ENCODE data around the gene GABARAPL1.

GABARAPL1 gene

GRCh38 chr12:10251669-10252068 is 39.0 kb downstream of the GABARAPL1 start:
- no peak for DNase-seq
- Histone ChIP-seq H3K27me3 (ENCODE audit: insufficient read depth, low read depth, severe bottlenecking) (no peaks in the 10 kb centered on the region), H3K4me3 (ENCODE audit: low read depth, low read length) (no peak overlapping the region), H3K9me3 (ENCODE audit: severe bottlenecking) (no peaks in the 10 kb centered on the region), H3K27ac (no peak overlapping the region), H3K36me3 (no peaks in the 10 kb centered on the region)
- no peak for TF ChIP-seq CTCF (IDR thresholded peaks at IDR 0.05; ENCODE audit: low read depth, low read length)

- Histone ChIP-seq H3K36me3 (no peaks in the 10 kb centered on the region), H3K9me3 (ENCODE audit: severe bottlenecking) (no peaks in the 10 kb centered on the region), H3K4me3 (ENCODE audit: low read depth, low read length) (no peak overlapping the region), H3K27ac (no peak overlapping the region), H3K27me3 (ENCODE audit: insufficient read depth, low read depth, severe bottlenecking) (no peaks in the 10 kb centered on the region)
- no peak for TF ChIP-seq CTCF (IDR thresholded peaks at IDR 0.05; ENCODE audit: low read depth, low read length)
- no peak for DNase-seq
These were observed 39.5 kb downstream of the GABARAPL1 start for GRCh38 chr12:10252201-10252600.

- Histone ChIP-seq H3K9me3 (ENCODE audit: severe bottlenecking) (no peaks in the 10 kb centered on the region), H3K27ac (no peak overlapping the region), H3K27me3 (ENCODE audit: insufficient read depth, low read depth, severe bottlenecking) (no peaks in the 10 kb centered on the region), H3K4me3 (ENCODE audit: low read depth, low read length) (no peak overlapping the region), H3K36me3 (no peaks in the 10 kb centered on the region)
- DNase-seq = no peak
- TF ChIP-seq CTCF (IDR thresholded peaks at IDR 0.05; ENCODE audit: low read depth, low read length) = no peak
These were observed 43.4 kb downstream of the GABARAPL1 start for GRCh38 chr12:10256064-10256463.

- DNase-seq = no peak
- H3K9me3 ChIP-seq (ENCODE audit: severe bottlenecking) = no peaks in the 10 kb centered on the region
- no peaks in the 10 kb centered on the region for H3K36me3 ChIP-seq
- TF ChIP-seq CTCF (IDR thresholded peaks at IDR 0.05; ENCODE audit: low read depth, low read length) = no peak
- no peaks in the 10 kb centered on the region for H3K27me3 ChIP-seq (ENCODE audit: insufficient read depth, low read depth, severe bottlenecking)
- no peak overlapping the region for H3K4me3 ChIP-seq (ENCODE audit: low read depth, low read length)
- no peak overlapping the region for H3K27ac ChIP-seq
These were observed 48.2 kb downstream of the GABARAPL1 start for GRCh38 chr12:10260927-10261326.

GRCh38 chr12:10268037-10268436 is 55.4 kb downstream of the GABARAPL1 start:
- no peaks in the 10 kb centered on the region for H3K9me3 ChIP-seq (ENCODE audit: severe bottlenecking)
- peak; percentile 32 for DNase-seq
- no peaks in the 10 kb centered on the region for H3K36me3 ChIP-seq
- H3K4me3 ChIP-seq (ENCODE audit: low read depth, low read length) = no peak overlapping the region
- TF ChIP-seq CTCF (IDR thresholded peaks at IDR 0.05; ENCODE audit: low read depth, low read length) = no peak
- H3K27me3 ChIP-seq (ENCODE audit: insufficient read depth, low read depth, severe bottlenecking) = no peaks in the 10 kb centered on the region
- no peak overlapping the region for H3K27ac ChIP-seq

DNA sequence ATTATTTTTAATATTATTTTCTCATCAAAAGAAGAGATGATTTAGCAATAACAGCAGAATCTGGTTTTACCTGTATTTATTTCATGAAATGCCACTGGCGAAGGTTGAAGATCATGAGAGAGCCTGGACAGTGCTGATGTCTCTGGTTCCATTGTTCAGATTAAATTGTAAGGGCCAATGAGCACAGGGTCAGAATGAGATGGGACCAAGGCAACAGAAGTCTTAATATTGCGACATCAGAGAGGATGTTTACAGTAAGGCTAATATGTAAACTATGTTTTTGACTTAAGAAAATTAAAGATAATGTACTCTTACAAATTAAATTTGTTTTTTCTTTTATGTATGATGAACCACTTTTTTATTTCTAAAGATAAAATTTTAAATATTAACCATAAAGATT is 59.8 kb downstream of the GABARAPL1 start:
- no peak for DNase-seq
- TF ChIP-seq CTCF (IDR thresholded peaks at IDR 0.05; ENCODE audit: low read depth, low read length) = no peak
- H3K27me3 ChIP-seq (ENCODE audit: insufficient read depth, low read depth, severe bottlenecking) = no peaks in the 10 kb centered on the region
- no peaks in the 10 kb centered on the region for H3K9me3 ChIP-seq (ENCODE audit: severe bottlenecking)
- H3K36me3 ChIP-seq = no peaks in the 10 kb centered on the region
- H3K27ac ChIP-seq = no peak overlapping the region
- no peak overlapping the region for H3K4me3 ChIP-seq (ENCODE audit: low read depth, low read length)
